Hepatocyte (in vitro differentiated cells): ENCODE measurements around the gene PCYT2.

Source experiments
- CTCF ChIP-seq: fragments of 200-600 bp; sonication (generic); IDR thresholded peaks from 2 replicates; pipeline ENCODE4 v1.5.1; 2016; ENCODE audit warnings: antibody characterized with exemption, mild to moderate bottlenecking; ENCODE audit not compliant: poor library complexity
- EZH2 ChIP-seq: fragments of 200-600 bp; sonication (generic); IDR thresholded peaks from 2 replicates; pipeline ENCODE4 v1.6.1; 2016; ENCODE audit warnings: antibody characterized with exemption, mild to moderate bottlenecking, borderline replicate concordance
- EZH2phosphoT487 ChIP-seq: fragments of 200-600 bp; sonication (generic); IDR thresholded peaks from one replicate; pipeline ENCODE4 v1.6.1; 2018; ENCODE audit warnings: antibody characterized with exemption, mild to moderate bottlenecking, low read depth, moderate library complexity; ENCODE audit not compliant: unreplicated experiment, severe bottlenecking

DNA sequence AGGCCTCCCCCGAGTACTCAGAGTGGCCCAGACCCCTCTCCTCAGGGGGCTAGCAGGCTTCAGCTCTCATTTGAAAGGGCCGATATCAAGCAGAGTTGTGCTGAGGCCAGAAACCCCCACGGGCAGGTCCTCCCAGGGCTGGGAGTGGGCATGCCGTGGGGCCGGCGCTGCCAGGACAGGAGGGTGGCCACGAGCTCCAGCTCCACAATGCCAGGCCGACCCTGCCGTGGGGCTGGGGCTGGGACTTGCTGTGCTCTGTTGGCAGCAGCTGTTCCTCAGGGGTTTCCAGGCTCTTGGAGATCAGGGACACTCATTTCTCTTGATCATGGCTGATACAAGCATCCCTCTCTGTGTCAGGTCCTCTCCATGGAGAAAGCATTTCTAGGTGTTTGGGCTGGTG, 12.3 kb downstream of the PCYT2 start:
- no peak for TF ChIP-seq EZH2
- TF ChIP-seq CTCF: no peak
- no peak for TF ChIP-seq EZH2phosphoT487
